Left lung (tissue), 10 donors: ENCODE measurements around the gene ASNSD1. TPM values are rescaled to one million over a fixed set of nuclear protein-coding genes. Genes with fewer than 3 reads are reported as not detected.
A peak's percentile ranks its signal among the peaks of the same experiment; 100 is the strongest.

ENCODE experiments used
- ATAC-seq: fragments of 200-7000 bp; cut with Tn5 transposase; one replicate; pipeline ENCODE4 v1.9.1; 2020; ENCODE audit warnings: moderate library complexity
- DNase-seq, 4 donors: peaks; one replicate each; pipeline ENCODE4 v3.0.0-alpha.2; 2013 to 2020
- H3K27ac ChIP-seq, 2 donors: fragments of 200-600 bp; sonication (generic) in 1 of 2; one replicate each; pipeline versions ENCODE4 v1.5.0 to v1.8.0; 2020 to 2021
- H3K27me3 ChIP-seq, 2 donors: fragments of 200-600 bp; sonication (generic) in 1 of 2; one replicate each; pipeline versions ENCODE4 v1.5.0 to v1.8.0; 2020 to 2021
- H3K36me3 ChIP-seq, 2 donors: fragments of 200-600 bp; sonication (generic) in 1 of 2; one replicate each; pipeline versions ENCODE4 v1.5.0 to v1.8.0; 2020 to 2021
- H3K4me1 ChIP-seq, 2 donors: fragments of 200-600 bp; one replicate each; pipeline ENCODE4 v1.8.0; 2021
- H3K4me3 ChIP-seq, 2 donors: fragments of 200-600 bp; sonication (generic) in 1 of 2; one replicate each; pipeline versions ENCODE4 v1.5.0 to v1.8.0; 2020 to 2021; ENCODE audit warnings: mild to moderate bottlenecking in 1 of 2
- H3K9me3 ChIP-seq, 2 donors: fragments of 200-600 bp; sonication (generic) in 1 of 2; one replicate each; pipeline versions ENCODE4 v1.5.0 to v1.8.0; 2020 to 2021
- CTCF ChIP-seq, 2 donors: fragments of 200-600 bp; sonication (generic) in 1 of 2; IDR thresholded peaks; one replicate each; pipeline versions ENCODE4 v1.5.0 to v1.8.0; 2021; ENCODE audit warnings: antibody characterized with exemption in 2 of 2
- intact Hi-C, 2 donors: fragments of 100-400 bp; cut with DNase I; formaldehyde crosslinking; loops; one replicate each; pipeline versions ENCODE4 v1.11.2 to v1.14.2; 2022
- polyA plus RNA-seq, 6 donors: library from polyadenylated mRNA; unstranded; fragments of 120-200 nt; gene quantifications; one replicate each; pipeline ENCODE4 v1.2.1, GENCODE V29; 2013; ENCODE audit not compliant: insufficient read length in 6 of 6
- total RNA-seq, 2 donors: library from RNA; stranded (reverse); fragmentation: NEBNext Ultra II Directional; extraction: Animal tissue kit (Norgen Biotek cat#: 25700); gene quantifications; one replicate each; pipeline ENCODE4 v1.2.1, GENCODE V29; 2021
- donor health status: DM: no; HTN: yes; CAD: no.
- donor health status: DM: no; HTN: no; CAD: no.

Gene ASNSD1
- total and polyA plus RNA-seq, 8 donors, result 34.1 to 68.4 (median 56.5) TPM

- DNase-seq, result no peak
- no peak overlapping the region for H3K27ac ChIP-seq
- no peaks in the 10 kb centered on the region for H3K36me3 ChIP-seq
- no peaks in the 10 kb centered on the region for H3K27me3 ChIP-seq
- intact Hi-C loops, result no loop called here
- H3K4me1 ChIP-seq, result no peaks in the 10 kb centered on the region
- no peak for ATAC-seq
- no peaks in the 10 kb centered on the region for H3K9me3 ChIP-seq
- no peak for TF ChIP-seq CTCF (IDR thresholded peaks at IDR 0.05)
- no peak overlapping the region for H3K4me3 ChIP-seq
Measured at GRCh38 chr2:189625636-189626035, 35.6 kb upstream of the ASNSD1 start.

- Histone ChIP-seq H3K27me3 (no peaks in the 10 kb centered on the region), H3K27ac (no peak overlapping the region), H3K4me3 (no peak overlapping the region), H3K36me3 (no peaks in the 10 kb centered on the region), H3K4me1 (no peaks in the 10 kb centered on the region), H3K9me3 (no peaks in the 10 kb centered on the region)
- DNase-seq, result no peak
- intact Hi-C loops, result no loop called here
- no peak for ATAC-seq
- TF ChIP-seq CTCF (IDR thresholded peaks at IDR 0.05), result no peak
Measured at GRCh38 chr2:189627789-189628188, 33.5 kb upstream of the ASNSD1 start.

- H3K36me3 ChIP-seq, result no peaks in the 10 kb centered on the region
- no peak for TF ChIP-seq CTCF (IDR thresholded peaks at IDR 0.05)
- no peaks in the 10 kb centered on the region for H3K9me3 ChIP-seq
- peak; percentile 47 for ATAC-seq
- intact Hi-C loops, result no loop called here
- no peak overlapping the region for H3K27ac ChIP-seq
- no peaks in the 10 kb centered on the region for H3K4me1 ChIP-seq
- no peak for DNase-seq
- no peak overlapping the region for H3K4me3 ChIP-seq
- H3K27me3 ChIP-seq, result no peaks in the 10 kb centered on the region
Measured at GRCh38 chr2:189628817-189629530, 32.3 kb upstream of the ASNSD1 start.

GRCh38 chr2:189629531-189630453 is 31.5 kb upstream of the ASNSD1 start:
- peak in 2 of 4 donors; percentile 68 to 72 for DNase-seq
- Histone ChIP-seq H3K4me1 (no peaks in the 10 kb centered on the region), H3K9me3 (no peaks in the 10 kb centered on the region), H3K4me3 (no peak overlapping the region), H3K27ac (peak overlapping the region in 1 of 2 donors; percentile 8), H3K36me3 (no peaks in the 10 kb centered on the region), H3K27me3 (no peaks in the 10 kb centered on the region)
- intact Hi-C loops, result loop anchor here in 1 of 2 donors (10.0 kb wide), 1 partner anchor 155 kb away; no protein-coding TSS in a partner anchor
- no peak for TF ChIP-seq CTCF (IDR thresholded peaks at IDR 0.05)
- no peak for ATAC-seq

GRCh38 chr2:189631849-189632248 is 29.4 kb upstream of the ASNSD1 start:
- H3K9me3 ChIP-seq, result no peaks in the 10 kb centered on the region
- intact Hi-C loops, result loop anchor here in 1 of 2 donors (10.0 kb wide), 1 partner anchor 157 kb away; no protein-coding TSS in a partner anchor
- H3K27me3 ChIP-seq, result no peaks in the 10 kb centered on the region
- ATAC-seq (no peak), DNase-seq (no peak)
- H3K36me3 ChIP-seq, result no peaks in the 10 kb centered on the region
- H3K4me1 ChIP-seq, result no peaks in the 10 kb centered on the region
- H3K27ac ChIP-seq, result no peak overlapping the region
- TF ChIP-seq CTCF (IDR thresholded peaks at IDR 0.05), result no peak
- no peak overlapping the region for H3K4me3 ChIP-seq
